GM23248 (cell line): ENCODE results near the gene TGFB3. TPM values are rescaled to one million over a fixed set of nuclear protein-coding genes. Genes with fewer than 3 reads are reported as not detected.
"Not testable (repeated sequence)": the region's sequence is repeated elsewhere in the genome, so short reads cannot be mapped to it uniquely, and the experiment has no call there.

Experiments used
- DNase-seq: peaks from one replicate; pipeline ENCODE4 v3.0.0-alpha.2; 2015
- H2AFZ ChIP-seq: fragments of 200-600 bp; sonication (generic); 2 replicates; pipeline ENCODE4 v1.6.1; 2016; ENCODE audit warnings: antibody characterized with exemption
- H3F3A ChIP-seq: fragments of 200-600 bp; sonication (generic); 2 replicates; pipeline ENCODE4 v1.6.1; 2016; ENCODE audit warnings: mild to moderate bottlenecking, antibody characterized with exemption, mixed run types; ENCODE audit not compliant: insufficient read depth
- H3K27ac ChIP-seq: fragments of 200-600 bp; sonication (generic); 2 replicates; pipeline ENCODE4 v1.5.1; 2016; ENCODE audit warnings: mild to moderate bottlenecking
- H3K27me3 ChIP-seq: fragments of 200-600 bp; sonication (generic); replicated peaks from 2 replicates; pipeline ENCODE4 v1.6.1; 2016; ENCODE audit warnings: mild to moderate bottlenecking; ENCODE audit not compliant: insufficient read depth
- H3K36me3 ChIP-seq: fragments of 200-600 bp; sonication (generic); 2 replicates; pipeline ENCODE4 v1.6.1; 2016; ENCODE audit warnings: low read depth, mild to moderate bottlenecking
- H3K4me1 ChIP-seq: fragments of 200-600 bp; sonication (generic); 2 replicates; pipeline ENCODE4 v1.6.1; 2016; ENCODE audit warnings: mild to moderate bottlenecking; ENCODE audit not compliant: insufficient read depth
- H3K4me2 ChIP-seq: fragments of 200-600 bp; sonication (generic); one replicate; pipeline ENCODE4 v1.6.1; 2016; ENCODE audit warnings: mild to moderate bottlenecking; ENCODE audit not compliant: unreplicated experiment
- H3K4me3 ChIP-seq: fragments of 200-600 bp; sonication (generic); 2 replicates; pipeline ENCODE4 v1.5.1; 2016; ENCODE audit warnings: mild to moderate bottlenecking
- H3K79me2 ChIP-seq: fragments of 200-600 bp; sonication (generic); 2 replicates; pipeline ENCODE4 v1.6.1; 2016; ENCODE audit warnings: mild to moderate bottlenecking; ENCODE audit not compliant: insufficient read depth
- H3K9ac ChIP-seq: fragments of 200-600 bp; sonication (generic); 2 replicates; pipeline ENCODE4 v1.6.1; 2016; ENCODE audit warnings: mild to moderate bottlenecking
- H3K9me2 ChIP-seq: fragments of 200-600 bp; sonication (generic); 2 replicates; pipeline ENCODE4 v1.6.1; 2016; ENCODE audit warnings: mixed run types, mild to moderate bottlenecking, moderate library complexity; ENCODE audit not compliant: insufficient read depth
- H3K9me3 ChIP-seq: fragments of 200-600 bp; sonication (generic); one replicate; pipeline ENCODE4 v1.6.1; 2017; ENCODE audit warnings: low read depth
- H4K20me1 ChIP-seq: fragments of 200-600 bp; sonication (generic); 2 replicates; pipeline ENCODE4 v1.6.0; 2016; ENCODE audit not compliant: insufficient read depth
- EZH2 ChIP-seq: fragments of 200-600 bp; sonication (generic); IDR thresholded peaks from 2 replicates; pipeline ENCODE4 v1.6.1; 2018; ENCODE audit warnings: antibody characterized with exemption, mild to moderate bottlenecking; ENCODE audit not compliant: insufficient read depth, poor library complexity, severe bottlenecking
- EZH2phosphoT487 ChIP-seq: fragments of 200-600 bp; sonication (generic); IDR thresholded peaks from 2 replicates; pipeline ENCODE4 v1.6.1; 2018; ENCODE audit warnings: antibody characterized with exemption, moderate library complexity, mild to moderate bottlenecking, low read depth; ENCODE audit not compliant: insufficient read depth
- WGBS, 2 experiments: methylation state at CpG; one replicate each; pipeline ENCODE4 v1.1.6; 2015 to 2017; ENCODE audit warnings: low lambda C conversion rate in 2 of 2, low coverage in 1 of 2; ENCODE audit errors: missing lambda C conversion rate in 2 of 2; 5-methylcytosine and 5-hydroxymethylcytosine counted together
- in situ Hi-C: fragments of 300-500 bp; cut with MboI; formaldehyde crosslinking; loops from 2 replicates; pipeline ENCODE4 v1.15.0; 2020
- polyA plus RNA-seq: library from polyadenylated mRNA; unstranded; fragments of >200 nt; fragmentation: Nextera tagmentation; extraction: Ambion mirVana; gene quantifications from 2 replicates; pipeline ENCODE4 v1.2.1, GENCODE V29; 2016
- total RNA-seq: library from RNA; depleted of rRNA; stranded (reverse); fragments of >200 nt; shearing (Covaris generic); gene quantifications from 2 replicates; pipeline ENCODE4 v1.2.3, GENCODE V29; 2014

TGFB3 gene
- total and polyA plus RNA-seq, 2 experiments from 2014 or later = 3.2 to 3.7 TPM

DNA sequence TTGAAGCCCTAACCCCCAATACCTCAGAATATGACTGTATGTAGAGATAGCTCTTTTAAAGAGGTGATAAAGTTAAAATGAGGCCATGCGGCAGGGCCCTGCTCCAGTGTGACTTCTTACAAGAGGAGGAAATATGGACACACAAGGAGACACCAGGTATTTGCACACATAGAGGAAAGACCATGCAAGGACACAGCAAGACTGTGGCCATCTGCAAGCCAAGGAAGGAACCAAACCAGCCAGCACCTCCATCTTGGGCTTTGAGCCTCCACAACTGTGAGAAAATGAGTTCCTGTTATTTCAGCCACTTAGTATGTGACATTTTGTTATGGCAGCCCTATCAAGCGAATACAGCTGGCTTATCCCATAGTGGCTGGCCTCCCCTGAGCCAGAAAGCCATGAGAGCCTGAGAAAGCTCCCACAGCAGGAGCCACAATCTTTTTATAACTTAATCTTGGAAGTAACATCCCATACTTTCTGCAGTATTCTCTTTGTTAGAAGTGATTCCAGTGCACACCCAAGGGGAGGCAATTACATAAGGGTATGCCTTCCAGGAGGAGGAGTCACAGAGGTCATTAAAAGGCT lies 48.0 kb downstream of the TGFB3 start:
- no peak for DNase-seq
- no peaks in the 10 kb centered on the region for H3K27me3 ChIP-seq
- WGBS, 2 experiments = 46 to 50% methylated on average over 2 of the region's 2 CpGs
- H3F3A ChIP-seq = no peaks in the 10 kb centered on the region
- no peaks in the 10 kb centered on the region; the same call in 1 of the 2 replicates for H3K36me3 ChIP-seq
- no peaks in the 10 kb centered on the region for H3K79me2 ChIP-seq
- no peaks in the 10 kb centered on the region for H3K9me2 ChIP-seq
- TF ChIP-seq EZH2phosphoT487 (no peak), EZH2 (no peak)
- H3K27ac ChIP-seq = no peak overlapping the region
- H3K4me2 ChIP-seq = no peak overlapping the region
- no peak overlapping the region for H3K9ac ChIP-seq
- H3K4me3 ChIP-seq = no peak overlapping the region
- H2AFZ ChIP-seq = no peak overlapping the region
- no peaks in the 10 kb centered on the region for H3K4me1 ChIP-seq
- H4K20me1 ChIP-seq = no peaks in the 10 kb centered on the region
- H3K9me3 ChIP-seq = no peaks in the 10 kb centered on the region
- in situ Hi-C loops = no loop called here

GRCh38 chr14:75928690-75929181 lies 53.1 kb downstream of the TGFB3 start:
- no peak overlapping the region for H3K27ac ChIP-seq
- H3K36me3 ChIP-seq = no peaks in the 10 kb centered on the region
- H3K9me3 ChIP-seq = no peaks in the 10 kb centered on the region
- 11 to 15% methylated on average over 5 of the region's 5 CpGs for WGBS, 2 experiments
- DNase-seq = no peak
- TF ChIP-seq EZH2 (no peak), EZH2phosphoT487 (no peak)
- in situ Hi-C loops = no loop called here
- no peak overlapping the region for H3K4me2 ChIP-seq
- no peak overlapping the region for H3K9ac ChIP-seq
- H3K79me2 ChIP-seq = no peaks in the 10 kb centered on the region
- no peaks in the 10 kb centered on the region for H4K20me1 ChIP-seq
- no peaks in the 10 kb centered on the region for H3K4me1 ChIP-seq
- H2AFZ ChIP-seq = no peak overlapping the region
- H3K9me2 ChIP-seq = no peaks in the 10 kb centered on the region
- H3K4me3 ChIP-seq = no peak overlapping the region
- no peaks in the 10 kb centered on the region for H3F3A ChIP-seq
- H3K27me3 ChIP-seq = no peaks in the 10 kb centered on the region

DNA sequence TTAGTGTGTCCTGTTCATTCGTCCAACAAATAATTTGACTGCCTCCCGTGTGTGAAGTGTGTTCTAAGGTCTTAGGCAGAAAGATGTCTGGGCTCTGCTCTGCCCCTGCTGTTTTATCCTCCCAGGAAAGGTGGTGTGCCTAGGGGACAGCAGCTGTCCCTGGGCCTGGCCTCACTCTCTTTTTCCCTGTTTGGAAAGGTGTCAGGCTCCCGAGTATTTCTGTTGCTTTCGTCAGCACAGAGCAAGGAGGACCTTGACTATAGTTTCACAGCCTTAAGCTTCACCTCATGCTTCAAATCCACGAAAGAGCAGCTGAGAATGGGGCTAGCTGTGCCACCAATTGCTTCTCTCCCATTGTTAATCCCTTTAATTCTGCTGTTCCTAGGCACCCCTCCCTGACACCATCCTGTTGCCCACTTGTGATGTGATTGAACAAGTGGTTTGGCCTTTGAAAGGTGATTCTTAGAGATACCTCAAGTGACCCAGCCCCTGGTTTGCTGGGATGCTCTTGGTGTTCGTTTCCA lies 54.2 kb downstream of the TGFB3 start:
- 58 to 63% methylated on average over 6 of the region's 6 CpGs for WGBS, 2 experiments
- Histone ChIP-seq H3K27ac (no peak overlapping the region), H3K4me2 (no peak overlapping the region), H2AFZ (no peak overlapping the region), H4K20me1 (no peaks in the 10 kb centered on the region), H3K36me3 (no peaks in the 10 kb centered on the region), H3K4me3 (no peak overlapping the region), H3K9me2 (no peaks in the 10 kb centered on the region), H3K9ac (no peak overlapping the region), H3F3A (no peaks in the 10 kb centered on the region), H3K27me3 (no peaks in the 10 kb centered on the region), H3K4me1 (no peaks in the 10 kb centered on the region), H3K9me3 (no peaks in the 10 kb centered on the region), H3K79me2 (no peaks in the 10 kb centered on the region)
- in situ Hi-C loops = no loop called here
- no peak for DNase-seq
- TF ChIP-seq EZH2 (no peak), EZH2phosphoT487 (no peak)

GRCh38 chr14:75926431-75927115 lies 55.2 kb downstream of the TGFB3 start:
- Histone ChIP-seq H3K9ac (no peak overlapping the region), H2AFZ (no peak overlapping the region), H3K27me3 (no peaks in the 10 kb centered on the region), H3K9me2 (no peaks in the 10 kb centered on the region), H3K4me1 (no peaks in the 10 kb centered on the region), H4K20me1 (no peaks in the 10 kb centered on the region), H3K79me2 (no peaks in the 10 kb centered on the region), H3K36me3 (no peaks in the 10 kb centered on the region), H3K27ac (no peak overlapping the region), H3K9me3 (no peaks in the 10 kb centered on the region), H3K4me2 (no peak overlapping the region), H3F3A (no peaks in the 10 kb centered on the region), H3K4me3 (no peak overlapping the region)
- DNase-seq = no peak
- in situ Hi-C loops = no loop called here
- WGBS, 2 experiments = 96 to 98% methylated on average over 4 of the region's 4 CpGs
- TF ChIP-seq EZH2phosphoT487 = no peak
- no peak for TF ChIP-seq EZH2

DNA sequence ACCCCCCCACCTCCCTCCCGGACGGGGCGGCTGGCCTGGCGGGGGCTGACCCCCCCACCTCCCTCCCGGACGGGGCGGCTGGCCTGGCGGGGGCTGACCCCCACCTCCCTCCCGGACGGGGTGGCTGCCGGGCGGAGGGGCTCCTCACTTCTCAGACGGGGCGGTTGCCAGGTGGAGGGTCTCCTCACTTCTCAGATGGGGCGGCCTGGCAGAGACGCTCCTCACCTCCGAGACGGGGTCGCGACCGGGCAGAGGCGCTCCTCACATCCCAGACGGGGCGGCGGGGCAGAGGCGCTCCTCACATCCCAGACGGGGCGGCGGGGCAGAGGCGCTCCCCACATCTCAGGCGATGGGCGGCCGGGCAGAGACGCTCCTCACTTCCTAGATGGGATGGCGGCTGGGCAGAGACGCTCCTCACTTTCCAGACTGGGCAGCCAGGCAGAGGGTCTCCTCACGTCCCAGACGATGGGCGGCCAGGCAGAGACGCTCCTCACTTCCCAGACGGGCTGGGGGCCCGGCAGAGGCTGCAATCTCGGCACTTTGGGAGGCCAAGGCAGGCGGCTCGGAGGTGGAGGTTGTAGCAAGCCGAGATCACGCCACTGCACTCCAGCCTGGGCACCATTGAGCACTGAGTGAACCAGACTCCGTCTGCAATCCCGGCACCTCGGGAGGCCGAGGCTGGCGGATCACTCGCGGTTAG lies 56.5 kb downstream of the TGFB3 start:
- H3F3A ChIP-seq, H4K20me1 ChIP-seq, H3K79me2 ChIP-seq, H3K9ac ChIP-seq, DNase-seq, H3K9me3 ChIP-seq, H3K27me3 ChIP-seq, H3K4me1 ChIP-seq, H2AFZ ChIP-seq, H3K36me3 ChIP-seq, H3K9me2 ChIP-seq, in situ Hi-C loops, H3K27ac ChIP-seq, H3K4me2 ChIP-seq, H3K4me3 ChIP-seq: not testable (repeated sequence)
- WGBS, 2 experiments = 96 to 97% methylated on average over 17 to 39 of the region's 54 CpGs

GRCh38 chr14:75920421-75920820 lies 61.4 kb downstream of the TGFB3 start:
- H3K9ac ChIP-seq, H3K4me1 ChIP-seq, H3F3A ChIP-seq, H4K20me1 ChIP-seq, H3K4me2 ChIP-seq, H2AFZ ChIP-seq, H3K9me2 ChIP-seq, H3K4me3 ChIP-seq, H3K79me2 ChIP-seq, H3K9me3 ChIP-seq, H3K27me3 ChIP-seq, in situ Hi-C loops, H3K27ac ChIP-seq, H3K36me3 ChIP-seq, DNase-seq: not testable (repeated sequence)
- WGBS, 2 experiments = 87 to 89% methylated on average over 4 of the region's 4 CpGs
